ENCODE measurements around the gene GCFC2. TPM values are rescaled to one million over a fixed set of nuclear protein-coding genes. Genes with fewer than 3 reads are reported as not detected.

GCFC2 gene
- total RNA-seq, 1 experiment from 2014 or later = 22.5 TPM

DNA sequence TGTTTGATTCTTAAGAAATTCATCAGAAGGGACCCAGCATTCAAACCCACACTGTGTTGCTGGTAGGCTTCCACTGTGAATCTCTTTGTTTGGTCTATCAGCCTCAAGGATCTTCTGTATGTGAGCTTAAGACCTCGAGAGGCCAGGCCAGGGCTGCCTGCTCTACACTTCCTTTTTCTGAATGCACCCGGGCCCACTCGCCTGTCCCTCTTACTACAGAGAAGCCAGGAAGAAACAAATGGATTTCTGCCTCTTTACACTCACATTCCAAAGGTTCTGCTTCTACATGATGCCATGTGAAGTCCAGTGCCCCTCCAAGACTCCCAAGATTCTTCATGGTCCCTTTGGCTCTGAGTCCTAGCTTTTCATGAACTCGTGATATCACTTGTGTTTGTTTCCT is 89.5 kb downstream of the GCFC2 start:
- Histone ChIP-seq H3K27me3 (replicated peaks; ENCODE audit: control insufficient read depth, insufficient read depth, low read length) (no peaks in the 10 kb centered on the region), H3K4me3 (ENCODE audit: low read depth, low read length) (no peak overlapping the region), H3K9me3 (0 out of 2 replicates have a peak, but pooled peaks cover 4% of the 10 kb centered on the region), H3K36me3 (ENCODE audit: control insufficient read depth, insufficient read depth, low read length) (no peaks in the 10 kb centered on the region), H3K4me1 (no peaks in the 10 kb centered on the region)
- no peak overlapping the region for H3K4me3 Mint-ChIP-seq (ENCODE audit: unreplicated experiment)
- POLR2A ChIA-PET = no interaction called here
- no peaks in the 10 kb centered on the region for H3K4me1 Mint-ChIP-seq (ENCODE audit: low read depth, unreplicated experiment)
- DNase-seq = no peak
- no peaks in the 10 kb centered on the region for H3K9me3 Mint-ChIP-seq (ENCODE audit: unreplicated experiment)
- peaks cover 24% of the 10 kb centered on the region for H3K27me3 Mint-ChIP-seq (ENCODE audit: insufficient read depth, unreplicated experiment)
- CTCF ChIA-PET = no interaction called here
- no peak overlapping the region for H3K27ac Mint-ChIP-seq (ENCODE audit: unreplicated experiment)
- intact Hi-C loops (cut with micrococcal nuclease; ENCODE audit: unreplicated experiment) = no loop called here
- TF ChIP-seq, protein P1, sequence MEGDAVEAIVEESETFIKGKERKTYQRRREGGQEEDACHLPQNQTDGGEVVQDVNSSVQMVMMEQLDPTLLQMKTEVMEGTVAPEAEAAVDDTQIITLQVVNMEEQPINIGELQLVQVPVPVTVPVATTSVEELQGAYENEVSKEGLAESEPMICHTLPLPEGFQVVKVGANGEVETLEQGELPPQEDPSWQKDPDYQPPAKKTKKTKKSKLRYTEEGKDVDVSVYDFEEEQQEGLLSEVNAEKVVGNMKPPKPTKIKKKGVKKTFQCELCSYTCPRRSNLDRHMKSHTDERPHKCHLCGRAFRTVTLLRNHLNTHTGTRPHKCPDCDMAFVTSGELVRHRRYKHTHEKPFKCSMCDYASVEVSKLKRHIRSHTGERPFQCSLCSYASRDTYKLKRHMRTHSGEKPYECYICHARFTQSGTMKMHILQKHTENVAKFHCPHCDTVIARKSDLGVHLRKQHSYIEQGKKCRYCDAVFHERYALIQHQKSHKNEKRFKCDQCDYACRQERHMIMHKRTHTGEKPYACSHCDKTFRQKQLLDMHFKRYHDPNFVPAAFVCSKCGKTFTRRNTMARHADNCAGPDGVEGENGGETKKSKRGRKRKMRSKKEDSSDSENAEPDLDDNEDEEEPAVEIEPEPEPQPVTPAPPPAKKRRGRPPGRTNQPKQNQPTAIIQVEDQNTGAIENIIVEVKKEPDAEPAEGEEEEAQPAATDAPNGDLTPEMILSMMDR (IDR thresholded peaks at IDR 0.05; ENCODE audit: insufficient read depth in 1 of 2, low read depth in 1 of 2, low read length in 1 of 2, severe bottlenecking in 1 of 2, unreplicated experiment in 1 of 2) = no peak
- BruUV-seq (replicated peaks) = no TSS peak
- H3K36me3 Mint-ChIP-seq (ENCODE audit: insufficient read depth, unreplicated experiment) = no peaks in the 10 kb centered on the region

DNA sequence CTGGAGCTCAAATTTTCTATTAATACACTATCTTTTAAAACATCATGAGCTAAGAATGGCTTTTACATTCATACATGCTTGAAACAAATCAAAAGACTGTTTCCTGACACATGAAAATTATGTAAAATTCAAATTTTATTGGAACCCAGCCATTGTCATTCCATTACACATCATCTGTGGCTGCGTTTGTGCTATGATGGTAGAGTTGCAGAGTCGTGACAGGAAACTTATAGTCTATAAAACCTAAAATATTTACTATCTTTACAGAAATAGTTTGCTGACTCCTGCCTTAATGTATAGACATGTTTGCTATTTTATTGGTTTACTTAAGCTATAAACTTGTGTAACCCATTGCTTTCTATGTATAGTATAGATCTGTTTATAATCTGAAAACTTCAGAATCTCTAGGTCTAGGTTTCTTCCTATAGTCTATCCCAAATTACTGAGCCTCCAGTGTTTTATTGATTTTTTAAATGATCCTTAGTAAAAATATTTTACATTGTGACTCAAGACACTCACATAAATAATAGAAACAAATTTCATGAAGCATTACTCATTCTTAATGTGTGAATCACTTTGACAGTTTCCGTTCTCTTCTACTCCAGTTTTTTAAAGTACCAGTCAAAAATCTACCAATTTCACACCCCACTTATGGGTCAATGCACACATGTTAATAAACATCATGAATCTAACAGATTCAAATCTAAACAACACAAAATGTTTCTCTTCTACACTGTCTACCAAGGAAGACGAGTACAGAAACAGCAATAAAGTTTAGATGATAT is 90.6 kb downstream of the GCFC2 start:
- Mint-ChIP-seq H3K4me1 (ENCODE audit: low read depth, unreplicated experiment) (no peaks in the 10 kb centered on the region), H3K4me3 (ENCODE audit: unreplicated experiment) (no peak overlapping the region), H3K9me3 (ENCODE audit: unreplicated experiment) (no peaks in the 10 kb centered on the region), H3K27ac (ENCODE audit: unreplicated experiment) (no peak overlapping the region), H3K36me3 (ENCODE audit: insufficient read depth, unreplicated experiment) (no peaks in the 10 kb centered on the region), H3K27me3 (ENCODE audit: insufficient read depth, unreplicated experiment) (peaks cover 24% of the 10 kb centered on the region)
- intact Hi-C loops (cut with micrococcal nuclease; ENCODE audit: unreplicated experiment) = no loop called here
- Histone ChIP-seq H3K36me3 (ENCODE audit: control insufficient read depth, insufficient read depth, low read length) (no peaks in the 10 kb centered on the region), H3K27me3 (replicated peaks; ENCODE audit: control insufficient read depth, insufficient read depth, low read length) (no peaks in the 10 kb centered on the region), H3K4me3 (ENCODE audit: low read depth, low read length) (no peak overlapping the region), H3K9me3 (0 out of 2 replicates have a peak, but pooled peaks cover 4% of the 10 kb centered on the region), H3K4me1 (no peaks in the 10 kb centered on the region)
- ChIA-PET POLR2A (no interaction called here), CTCF (no interaction called here)
- no TSS peak for BruUV-seq (replicated peaks)
- no peak for DNase-seq
- TF ChIP-seq, protein P1 (IDR thresholded peaks at IDR 0.05; ENCODE audit: insufficient read depth in 1 of 2, low read depth in 1 of 2, low read length in 1 of 2, severe bottlenecking in 1 of 2, unreplicated experiment in 1 of 2) = no peak

DNA sequence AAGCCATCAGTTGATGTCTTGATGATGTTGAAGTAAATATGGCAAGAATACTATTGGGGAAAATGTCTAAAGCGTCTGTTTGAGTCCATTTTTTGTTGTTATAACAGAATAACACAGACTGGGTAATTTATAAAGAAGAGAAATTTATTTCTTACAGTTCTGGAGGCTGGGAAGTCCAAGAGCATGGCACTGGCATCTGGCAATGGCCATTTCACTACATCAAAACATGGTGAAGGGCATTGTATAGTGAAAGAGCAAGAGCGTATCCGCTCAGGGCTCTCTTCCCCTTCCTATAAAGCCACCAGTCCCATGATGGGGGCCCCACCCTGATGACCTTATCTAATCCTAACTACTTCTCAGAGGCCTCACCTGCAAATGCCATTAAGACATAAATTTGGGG is 93.8 kb downstream of the GCFC2 start:
- Mint-ChIP-seq H3K27ac (ENCODE audit: unreplicated experiment) (no peak overlapping the region), H3K36me3 (ENCODE audit: insufficient read depth, unreplicated experiment) (no peaks in the 10 kb centered on the region), H3K4me3 (ENCODE audit: unreplicated experiment) (no peak overlapping the region), H3K9me3 (ENCODE audit: unreplicated experiment) (no peaks in the 10 kb centered on the region), H3K4me1 (ENCODE audit: low read depth, unreplicated experiment) (no peaks in the 10 kb centered on the region), H3K27me3 (ENCODE audit: insufficient read depth, unreplicated experiment) (peaks cover 19% of the 10 kb centered on the region)
- POLR2A ChIA-PET = no interaction called here
- Histone ChIP-seq H3K4me3 (ENCODE audit: low read depth, low read length) (no peak overlapping the region), H3K9me3 (0 out of 2 replicates have a peak, but pooled peaks cover 4% of the 10 kb centered on the region), H3K27me3 (replicated peaks; ENCODE audit: control insufficient read depth, insufficient read depth, low read length) (no peaks in the 10 kb centered on the region), H3K36me3 (ENCODE audit: control insufficient read depth, insufficient read depth, low read length) (no peaks in the 10 kb centered on the region), H3K4me1 (no peaks in the 10 kb centered on the region)
- DNase-seq = no peak
- intact Hi-C loops (cut with micrococcal nuclease; ENCODE audit: unreplicated experiment) = no loop called here
- TF ChIP-seq, protein P1 (IDR thresholded peaks at IDR 0.05; ENCODE audit: insufficient read depth in 1 of 2, low read depth in 1 of 2, low read length in 1 of 2, severe bottlenecking in 1 of 2, unreplicated experiment in 1 of 2) = no peak
- no TSS peak for BruUV-seq (replicated peaks)
- CTCF ChIA-PET = no interaction called here
